Transverse colon (tissue), 4 donors: ENCODE measurements around the gene PGAP2. TPM values are rescaled to one million over a fixed set of nuclear protein-coding genes. Genes with fewer than 3 reads are reported as not detected.

Experiments
- DNase-seq: peaks from one replicate; pipeline ENCODE4 v3.0.0-alpha.2; 2019
- H3K27ac ChIP-seq, 4 donors: fragments of 200-600 bp; sonication (generic); 2 replicates each; pipeline ENCODE4 v1.5.1; 2016 to 2018; ENCODE audit warnings: inconsistent platforms in 4 of 4
- H3K27me3 ChIP-seq: fragments of 200-600 bp; sonication (generic); 2 replicates; pipeline ENCODE4 v1.5.1; 2017; ENCODE audit warnings: inconsistent platforms
- H3K36me3 ChIP-seq, 4 donors: fragments of 200-600 bp; sonication (generic); 2 replicates each; pipeline ENCODE4 v1.5.1; 2017 to 2019; ENCODE audit warnings: inconsistent platforms in 4 of 4
- H3K4me1 ChIP-seq, 4 donors: fragments of 200-600 bp; sonication (generic); 2 replicates each; pipeline ENCODE4 v1.5.1; 2017 to 2020; ENCODE audit warnings: inconsistent platforms in 4 of 4
- H3K4me3 ChIP-seq, 4 donors: fragments of 200-600 bp; sonication (generic); 1 replicate in 1 of 4; 2 replicates in 3 of 4; pipeline versions ENCODE4 v1.5.1 to v1.6.1; 2017 to 2019; ENCODE audit warnings: inconsistent platforms in 4 of 4
- H3K9me3 ChIP-seq, 2 donors: fragments of 200-600 bp; sonication (generic); 2 replicates each; pipeline ENCODE4 v1.5.1; 2017 to 2019; ENCODE audit warnings: inconsistent platforms in 2 of 2
- EP300 ChIP-seq: sonication (generic); formaldehyde crosslinking; IDR thresholded peaks from one replicate; pipeline ENCODE4 v1.6.1; 2017; ENCODE audit warnings: antibody characterized with exemption, low read depth
- POLR2A ChIP-seq: fragments of 450-650 bp; IDR thresholded peaks from one replicate; pipeline ENCODE4 v1.6.1; 2016; ENCODE audit warnings: antibody characterized with exemption, mild to moderate bottlenecking, moderate library complexity
- POLR2AphosphoS5 ChIP-seq, 3 donors: sonication (generic); formaldehyde crosslinking; IDR thresholded peaks; one replicate each; pipeline ENCODE4 v1.6.1; 2016; ENCODE audit warnings: antibody characterized with exemption in 3 of 3
- WGBS, 2 donors: methylation state at CpG; one replicate each; pipeline ENCODE4 v1.1.5; 2018; ENCODE audit warnings: low coverage in 1 of 2; 5-methylcytosine and 5-hydroxymethylcytosine counted together
- in situ Hi-C, 4 donors: fragments of 200-750 bp; cut with MboI; loops; one replicate each; pipeline versions ENCODE4 v1.15.0 to v1.15.1; 2017; ENCODE audit warnings: low sequenced_read_pairs in 3 of 4, low pct_ligation_motif_present in 1 of 4, low pct_unique_long_range_greater_than_20kb in 1 of 4
- intact Hi-C: fragments of 100-400 bp; cut with DNase I; formaldehyde crosslinking; loops from one replicate; pipeline ENCODE4 v1.15.1; 2023; ENCODE audit warnings: low total_unique reads
- total RNA-seq, 4 donors: library from RNA; depleted of rRNA; stranded (reverse); fragments of >200 nt; gene quantifications; one replicate each; pipeline ENCODE4 v1.1.0, GENCODE V29; 2016
- TF ChIP-seq, protein P1 (sequence below), 5 experiments: fragments of 200-600 bp in 3 of 5; fragments of 450-650 bp in 2 of 5; sonication (generic) in 3 of 5; IDR thresholded peaks; 1 replicate in 2 of 5; 2 replicates in 3 of 5; pipeline ENCODE4 v1.5.1; 2016 to 2017; ENCODE audit warnings: antibody characterized with exemption in 5 of 5, inconsistent platforms in 3 of 5, mild to moderate bottlenecking in 2 of 5, moderate library complexity in 1 of 5

The PGAP2 gene
- total RNA-seq, 4 donors from 2014 or later = 8.2 to 41.1 (median 37.9) TPM

- Histone ChIP-seq H3K4me3 (no peak overlapping the region), H3K27me3 (no peaks in the 10 kb centered on the region), H3K36me3 (no peaks in the 10 kb centered on the region), H3K27ac (no peak overlapping the region), H3K4me1 (no peaks in the 10 kb centered on the region), H3K9me3 (no peaks in the 10 kb centered on the region)
- WGBS, 2 donors = 76% methylated on average over 2 of the region's 2 CpGs; no CpG with 5 or more reads in 1 of the 2 donors
- in situ Hi-C loops = no loop called here
- no peak for DNase-seq
- intact Hi-C loops = no loop called here
- no peak for TF ChIP-seq POLR2A
- no peak for TF ChIP-seq POLR2AphosphoS5 (IDR thresholded peaks at IDR 0.05)
- TF ChIP-seq, protein P1, sequence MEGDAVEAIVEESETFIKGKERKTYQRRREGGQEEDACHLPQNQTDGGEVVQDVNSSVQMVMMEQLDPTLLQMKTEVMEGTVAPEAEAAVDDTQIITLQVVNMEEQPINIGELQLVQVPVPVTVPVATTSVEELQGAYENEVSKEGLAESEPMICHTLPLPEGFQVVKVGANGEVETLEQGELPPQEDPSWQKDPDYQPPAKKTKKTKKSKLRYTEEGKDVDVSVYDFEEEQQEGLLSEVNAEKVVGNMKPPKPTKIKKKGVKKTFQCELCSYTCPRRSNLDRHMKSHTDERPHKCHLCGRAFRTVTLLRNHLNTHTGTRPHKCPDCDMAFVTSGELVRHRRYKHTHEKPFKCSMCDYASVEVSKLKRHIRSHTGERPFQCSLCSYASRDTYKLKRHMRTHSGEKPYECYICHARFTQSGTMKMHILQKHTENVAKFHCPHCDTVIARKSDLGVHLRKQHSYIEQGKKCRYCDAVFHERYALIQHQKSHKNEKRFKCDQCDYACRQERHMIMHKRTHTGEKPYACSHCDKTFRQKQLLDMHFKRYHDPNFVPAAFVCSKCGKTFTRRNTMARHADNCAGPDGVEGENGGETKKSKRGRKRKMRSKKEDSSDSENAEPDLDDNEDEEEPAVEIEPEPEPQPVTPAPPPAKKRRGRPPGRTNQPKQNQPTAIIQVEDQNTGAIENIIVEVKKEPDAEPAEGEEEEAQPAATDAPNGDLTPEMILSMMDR (IDR thresholded peaks at IDR 0.05) = no peak
- TF ChIP-seq EP300 = no peak
These were observed 8.3 kb downstream of the PGAP2 start for GRCh38 chr11:3816673-3817072.

- TF ChIP-seq POLR2AphosphoS5 (IDR thresholded peaks at IDR 0.05) = no peak
- DNase-seq = no peak
- H3K9me3 ChIP-seq = no peaks in the 10 kb centered on the region
- intact Hi-C loops = no loop called here
- H3K4me3 ChIP-seq = no peak overlapping the region
- H3K27me3 ChIP-seq = no peaks in the 10 kb centered on the region
- 0 to 92% methylated on average over 1 to 10 of the region's 10 CpGs for WGBS, 2 donors
- in situ Hi-C loops = no loop called here
- no peaks in the 10 kb centered on the region for H3K36me3 ChIP-seq
- no peaks in the 10 kb centered on the region for H3K4me1 ChIP-seq
- no peak overlapping the region for H3K27ac ChIP-seq
These were observed 8.9 kb downstream of the PGAP2 start for GRCh38 chr11:3817181-3817800.

GRCh38 chr11:3820971-3821370, 12.6 kb downstream of the PGAP2 start:
- Histone ChIP-seq H3K4me3 (no peak overlapping the region), H3K4me1 (no peaks in the 10 kb centered on the region), H3K9me3 (no peaks in the 10 kb centered on the region), H3K27me3 (no peaks in the 10 kb centered on the region), H3K27ac (no peak overlapping the region), H3K36me3 (no peaks in the 10 kb centered on the region)
- TF ChIP-seq POLR2A (no peak), POLR2AphosphoS5 (IDR thresholded peaks at IDR 0.05) (no peak), EP300 (no peak)
- TF ChIP-seq, protein P1 (IDR thresholded peaks at IDR 0.05) = no peak
- in situ Hi-C loops (no loop called here), intact Hi-C loops (no loop called here)
- DNase-seq = no peak
- 100% methylated on average over 1 to 2 of the region's 2 CpGs for WGBS, 2 donors

- no peak for DNase-seq
- no peaks in the 10 kb centered on the region for H3K9me3 ChIP-seq
- intact Hi-C loops (no loop called here), in situ Hi-C loops (no loop called here)
- H3K4me1 ChIP-seq = no peaks in the 10 kb centered on the region
- no peak overlapping the region for H3K27ac ChIP-seq
- no peaks in the 10 kb centered on the region for H3K27me3 ChIP-seq
- H3K4me3 ChIP-seq = no peak overlapping the region
- TF ChIP-seq POLR2AphosphoS5 (IDR thresholded peaks at IDR 0.05) = no peak
- TF ChIP-seq, protein P1 (IDR thresholded peaks at IDR 0.05) = no peak
- no peak for TF ChIP-seq EP300
- no peak for TF ChIP-seq POLR2A
- 98 to 100% methylated on average over 1 to 7 of the region's 7 CpGs for WGBS, 2 donors
- H3K36me3 ChIP-seq = peaks cover 0 to 6% (median 3%) of the 10 kb centered on the region in 4 donors
These were observed 14.0 kb downstream of the PGAP2 start for GRCh38 chr11:3822312-3822711.

DNA sequence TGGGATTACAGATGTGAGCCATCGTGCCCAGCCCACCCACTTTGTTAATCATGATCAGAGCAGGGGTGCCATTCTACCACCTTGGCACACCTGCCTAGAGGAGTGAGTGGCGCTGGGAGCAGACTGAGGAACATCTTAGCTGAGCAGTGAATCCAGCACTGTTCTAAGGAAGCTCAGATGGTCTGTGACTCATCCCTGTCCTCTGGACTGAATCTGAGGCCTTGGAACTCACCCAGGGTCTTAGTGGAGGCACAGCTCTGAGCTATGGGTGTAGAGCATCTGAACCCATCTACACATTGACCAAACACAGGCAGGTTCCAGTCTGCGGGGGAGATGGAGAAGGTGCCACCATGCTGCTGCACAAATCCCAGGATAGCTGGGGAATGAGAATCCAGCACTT, 14.9 kb downstream of the PGAP2 start:
- TF ChIP-seq, protein P1 (IDR thresholded peaks at IDR 0.05) = no peak
- TF ChIP-seq POLR2A (no peak), EP300 (no peak), POLR2AphosphoS5 (IDR thresholded peaks at IDR 0.05) (no peak)
- in situ Hi-C loops (no loop called here), intact Hi-C loops (no loop called here)
- Histone ChIP-seq H3K4me1 (no peaks in the 10 kb centered on the region), H3K27me3 (no peaks in the 10 kb centered on the region), H3K4me3 (no peak overlapping the region), H3K27ac (no peak overlapping the region), H3K9me3 (no peaks in the 10 kb centered on the region), H3K36me3 (peaks cover 0 to 12% (median 3%) of the 10 kb centered on the region in 4 donors)
- 91% methylated on average over 3 of the region's 3 CpGs; no CpG with 5 or more reads in 1 of the 2 donors for WGBS, 2 donors
- no peak for DNase-seq
